Endodermal cell (in vitro differentiated cells): ENCODE results near the gene HJURP. TPM values are rescaled to one million over a fixed set of nuclear protein-coding genes. Genes with fewer than 3 reads are reported as not detected.
A peak's percentile ranks its signal among the peaks of the same experiment; 100 is the strongest.

Experiments used
- DNase-seq: peaks from one replicate; pipeline ENCODE4 v3.0.0-alpha.2; 2017
- H3K27ac ChIP-seq: 2 replicates; pipeline ENCODE4 v1.5.1; 2013; ENCODE audit warnings: mild to moderate bottlenecking, low read depth, low read length, moderate library complexity
- H3K27me3 ChIP-seq: 2 replicates; pipeline ENCODE4 v1.6.1; 2013; ENCODE audit warnings: mild to moderate bottlenecking, low read length, moderate library complexity; ENCODE audit not compliant: insufficient read depth, control insufficient read depth, poor library complexity, severe bottlenecking
- H3K36me3 ChIP-seq: 2 replicates; pipeline ENCODE4 v1.7.0; 2013; ENCODE audit warnings: mild to moderate bottlenecking, low read length, moderate library complexity; ENCODE audit not compliant: control insufficient read depth, insufficient read depth
- H3K4me1 ChIP-seq: one replicate; pipeline ENCODE4 v1.7.0; 2013; ENCODE audit warnings: low read length; ENCODE audit not compliant: control insufficient read depth, insufficient read depth
- H3K4me3 ChIP-seq: 2 replicates; pipeline ENCODE4 v1.5.1; 2013; ENCODE audit warnings: mild to moderate bottlenecking, low read length, moderate library complexity
- H3K9ac ChIP-seq: 2 replicates; pipeline ENCODE4 v1.6.1; 2013; ENCODE audit warnings: mild to moderate bottlenecking, low read length, moderate library complexity; ENCODE audit not compliant: poor library complexity, severe bottlenecking; ENCODE audit errors: extremely low read depth
- H3K9me3 ChIP-seq: 2 replicates; pipeline ENCODE4 v1.6.1; 2013; ENCODE audit warnings: mild to moderate bottlenecking, low read length, moderate library complexity; ENCODE audit not compliant: control insufficient read depth
- H3K27ac Mint-ChIP-seq: 2 replicates; pipeline ENCODE4 v1.8.0; 2020; ENCODE audit warnings: mixed read lengths
- H3K27me3 Mint-ChIP-seq: 2 replicates; pipeline ENCODE4 v1.8.0; 2021; ENCODE audit warnings: mild to moderate bottlenecking, mixed read lengths; ENCODE audit not compliant: insufficient read depth
- H3K36me3 Mint-ChIP-seq: 2 replicates; pipeline ENCODE4 v1.8.0; 2020; ENCODE audit warnings: low read depth, mixed read lengths
- H3K4me1 Mint-ChIP-seq: 2 replicates; pipeline ENCODE4 v1.8.0; 2020; ENCODE audit warnings: mixed read lengths
- H3K4me3 Mint-ChIP-seq: 2 replicates; pipeline ENCODE4 v1.8.0; 2020; ENCODE audit warnings: mild to moderate bottlenecking, moderate library complexity, mixed read lengths
- H3K9me3 Mint-ChIP-seq: 2 replicates; pipeline ENCODE4 v1.8.0; 2020; ENCODE audit warnings: mild to moderate bottlenecking, mixed read lengths
- CTCF ChIP-seq: fragments of 200-600 bp; sonication (generic); conservative IDR thresholded peaks from 2 replicates; pipeline ENCODE4 v1.5.0; 2021; ENCODE audit warnings: antibody characterized with exemption, mild to moderate bottlenecking
- WGBS, 2 experiments: methylation state at CpG; one replicate each; pipeline versions ENCODE4 v1.1.5 to v1.1.7; 2013; ENCODE audit warnings: missing lambda C conversion rate in 2 of 2, mixed read lengths in 1 of 2; ENCODE audit not compliant: insufficient coverage in 1 of 2, insufficient read length in 1 of 2; 5-methylcytosine and 5-hydroxymethylcytosine counted together
- total RNA-seq, 2 donors: library from RNA; stranded (reverse); fragmentation: NEBNext Ultra II Directional in 1 of 2; extraction: Animal tissue kit (Norgen Biotek cat#: 25700) in 1 of 2; gene quantifications; 2 replicates in 1 of 2; 3 replicates in 1 of 2; pipeline ENCODE4 v1.2.1, GENCODE V29; 2021

HJURP gene
- total RNA-seq, 2 donors from 2014 or later = 39.4 to 78.9 TPM

DNA sequence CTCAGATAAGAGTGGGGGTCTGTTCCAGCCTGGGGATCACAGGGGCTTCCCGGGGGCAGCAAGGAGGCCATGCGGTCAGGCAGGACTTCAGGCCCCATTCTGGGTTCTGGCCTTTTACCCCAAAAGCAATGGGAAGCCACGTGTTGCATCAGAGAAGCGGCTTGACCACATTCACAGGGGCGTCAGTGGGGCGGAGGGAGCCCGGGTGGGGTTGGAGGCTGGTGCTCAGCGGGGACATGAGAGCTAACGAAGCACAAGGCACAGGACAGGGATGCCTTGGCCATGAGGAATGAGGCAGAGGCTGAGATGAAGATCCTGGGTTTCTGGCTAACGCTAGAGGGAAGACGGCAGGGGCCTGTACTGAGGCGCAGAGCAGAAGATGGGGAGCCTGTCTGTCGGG is 6.1 kb downstream of the HJURP start:
- Histone ChIP-seq H3K4me3 (no peak overlapping the region), H3K36me3 (peaks cover 93% of the 10 kb centered on the region), H3K9ac (no peak overlapping the region), H3K27me3 (no peaks in the 10 kb centered on the region), H3K4me1 (peaks cover 2% of the 10 kb centered on the region), H3K27ac (no peak overlapping the region), H3K9me3 (no peaks in the 10 kb centered on the region)
- Mint-ChIP-seq H3K27ac (peak overlapping the region; percentile 28), H3K4me1 (peaks cover 17% of the 10 kb centered on the region), H3K9me3 (no peaks in the 10 kb centered on the region), H3K4me3 (no peak overlapping the region), H3K27me3 (no peaks in the 10 kb centered on the region), H3K36me3 (peaks cover 80% of the 10 kb centered on the region)
- no peak for TF ChIP-seq CTCF
- 95 to 96% methylated on average over 13 of the region's 13 CpGs for WGBS, 2 experiments
- no peak for DNase-seq

DNA sequence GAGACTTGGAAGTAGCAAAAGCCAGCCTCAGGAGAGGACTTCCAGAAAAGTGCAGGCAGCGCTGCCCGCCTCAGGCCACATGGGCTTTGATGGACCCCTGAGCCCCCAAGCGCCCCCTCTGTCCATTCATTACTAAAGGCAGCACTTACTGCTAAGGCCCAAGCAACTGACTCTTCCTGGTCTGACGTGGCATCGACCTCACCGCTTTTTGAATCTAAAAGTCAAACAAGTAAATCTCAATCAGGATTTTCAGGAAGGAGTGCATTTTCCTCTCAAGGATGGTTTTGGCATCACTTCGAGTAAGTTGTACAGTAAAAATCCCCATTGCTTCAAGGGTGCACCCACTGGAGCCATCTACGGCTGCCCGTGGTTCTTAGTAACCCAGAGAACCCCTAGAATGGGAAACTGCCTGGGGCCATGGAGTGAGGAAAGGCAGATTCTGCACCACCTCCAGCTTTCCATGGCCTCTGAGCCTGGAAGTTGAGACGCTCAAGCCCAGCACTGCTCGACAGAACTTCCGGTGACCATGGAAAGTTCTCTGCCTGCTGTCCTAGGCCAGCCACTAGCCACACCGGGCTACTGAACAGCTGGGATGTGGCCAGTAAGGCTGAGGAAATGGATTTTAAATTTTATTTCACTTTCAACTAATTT is 7.0 kb downstream of the HJURP start:
- H3K4me1 ChIP-seq = no peaks in the 10 kb centered on the region
- 91 to 94% methylated on average over 13 of the region's 13 CpGs for WGBS, 2 experiments
- no peak for DNase-seq
- Mint-ChIP-seq H3K27me3 (no peaks in the 10 kb centered on the region), H3K4me3 (no peak overlapping the region), H3K9me3 (no peaks in the 10 kb centered on the region), H3K36me3 (peaks cover 86% of the 10 kb centered on the region), H3K27ac (no peak overlapping the region), H3K4me1 (peaks cover 8% of the 10 kb centered on the region)
- no peaks in the 10 kb centered on the region for H3K9me3 ChIP-seq
- peak; percentile 15 for TF ChIP-seq CTCF
- no peaks in the 10 kb centered on the region for H3K27me3 ChIP-seq
- H3K27ac ChIP-seq = no peak overlapping the region
- peaks cover 94% of the 10 kb centered on the region for H3K36me3 ChIP-seq
- H3K4me3 ChIP-seq = no peak overlapping the region
- H3K9ac ChIP-seq = no peak overlapping the region

GRCh38 chr2:233846387-233847247 is 7.7 kb downstream of the HJURP start:
- Histone ChIP-seq H3K4me3 (no peak overlapping the region), H3K9ac (no peak overlapping the region), H3K36me3 (peaks cover 95% of the 10 kb centered on the region), H3K27me3 (no peaks in the 10 kb centered on the region), H3K9me3 (no peaks in the 10 kb centered on the region), H3K4me1 (no peaks in the 10 kb centered on the region), H3K27ac (no peak overlapping the region)
- H3K27me3 Mint-ChIP-seq = no peaks in the 10 kb centered on the region
- 95 to 98% methylated on average over 10 to 16 of the region's 16 CpGs for WGBS, 2 experiments
- TF ChIP-seq CTCF = no peak
- H3K27ac Mint-ChIP-seq = no peak overlapping the region
- no peak for DNase-seq
- H3K4me1 Mint-ChIP-seq = peaks cover under 1% of the 10 kb centered on the region
- H3K36me3 Mint-ChIP-seq = peaks cover 86% of the 10 kb centered on the region
- no peak overlapping the region for H3K4me3 Mint-ChIP-seq
- H3K9me3 Mint-ChIP-seq = no peaks in the 10 kb centered on the region
